Measurements from ENCODE around the gene UNC13B.

The UNC13B gene

DNA sequence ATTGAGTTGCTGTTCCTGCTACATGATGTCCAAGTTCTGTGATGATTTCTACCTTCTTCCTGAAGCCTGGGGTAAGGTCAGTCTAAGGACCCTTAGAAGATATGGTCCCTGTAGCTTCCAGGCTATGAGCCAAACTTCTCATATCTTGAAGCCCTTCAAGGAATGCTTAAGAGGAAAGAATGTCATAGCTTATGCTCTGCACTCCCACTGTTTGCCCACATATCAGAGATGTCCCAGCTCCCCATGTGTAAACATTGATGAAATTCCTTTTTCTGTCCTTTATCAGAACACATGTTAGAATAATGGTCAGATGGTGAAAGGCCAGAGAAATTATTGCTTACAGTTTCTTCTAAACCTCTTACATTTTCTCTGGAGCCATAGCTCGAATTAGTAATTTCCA lies 286.7 kb downstream of the UNC13B start:
- ChIA-PET POLR2A (no interaction called here), CTCF (no interaction called here)

DNA sequence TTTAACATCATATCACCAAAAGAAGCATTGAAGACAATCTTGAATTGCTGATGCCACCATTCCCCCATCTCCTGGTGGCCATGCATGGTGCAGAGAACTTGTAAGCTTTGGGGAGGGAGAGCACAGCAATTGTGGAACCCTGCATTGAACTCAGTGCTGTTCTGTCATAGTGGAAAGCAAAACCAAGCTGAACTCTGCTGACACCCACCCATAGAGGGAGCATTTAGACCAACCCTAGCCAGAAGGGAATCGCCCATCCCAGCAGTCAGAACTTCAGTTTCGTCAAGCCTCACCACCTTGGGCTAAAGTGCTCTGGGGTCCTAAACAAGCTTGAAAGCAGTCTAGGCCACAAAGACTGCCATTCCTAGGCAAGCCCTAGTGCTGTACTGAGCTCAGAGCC lies 290.7 kb downstream of the UNC13B start:
- POLR2A ChIA-PET: no interaction called here
- CTCF ChIA-PET: no interaction called here
- no peak for TF ChIP-seq ELF4 (IDR thresholded peaks at IDR 0.05)
- TF ChIP-seq SP1 (IDR thresholded peaks at IDR 0.05): no peak
- TF ChIP-seq TARDBP (IDR thresholded peaks at IDR 0.05): no peak
- no peak for TF ChIP-seq LEF1 (IDR thresholded peaks at IDR 0.05; ENCODE audit: borderline replicate concordance)
- TF ChIP-seq ZNF384 (IDR thresholded peaks at IDR 0.05): no peak
- no peak for TF ChIP-seq L3MBTL2 (conservative IDR thresholded peaks at IDR 0.05)
- TF ChIP-seq ARNT (IDR thresholded peaks at IDR 0.05): no peak
- no peak for TF ChIP-seq FOXK2 (IDR thresholded peaks at IDR 0.05)
- no peak for TF ChIP-seq HDGF (IDR thresholded peaks at IDR 0.05; ENCODE audit: borderline replicate concordance)
- TF ChIP-seq FOXM1 (IDR thresholded peaks at IDR 0.05; ENCODE audit: borderline replicate concordance): no peak
- no peak for TF ChIP-seq BHLHE40 (IDR thresholded peaks at IDR 0.05; ENCODE audit: borderline replicate concordance)
- TF ChIP-seq, protein P1, sequence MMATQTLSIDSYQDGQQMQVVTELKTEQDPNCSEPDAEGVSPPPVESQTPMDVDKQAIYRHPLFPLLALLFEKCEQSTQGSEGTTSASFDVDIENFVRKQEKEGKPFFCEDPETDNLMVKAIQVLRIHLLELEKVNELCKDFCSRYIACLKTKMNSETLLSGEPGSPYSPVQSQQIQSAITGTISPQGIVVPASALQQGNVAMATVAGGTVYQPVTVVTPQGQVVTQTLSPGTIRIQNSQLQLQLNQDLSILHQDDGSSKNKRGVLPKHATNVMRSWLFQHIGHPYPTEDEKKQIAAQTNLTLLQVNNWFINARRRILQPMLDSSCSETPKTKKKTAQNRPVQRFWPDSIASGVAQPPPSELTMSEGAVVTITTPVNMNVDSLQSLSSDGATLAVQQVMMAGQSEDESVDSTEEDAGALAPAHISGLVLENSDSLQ (IDR thresholded peaks at IDR 0.05): no peak
- TF ChIP-seq CTBP1 (IDR thresholded peaks at IDR 0.05; ENCODE audit: borderline replicate concordance): no peak
- TF ChIP-seq SUZ12 (IDR thresholded peaks at IDR 0.05): no peak
- no peak for TF ChIP-seq NFRKB (IDR thresholded peaks at IDR 0.05)
- no peak for TF ChIP-seq FOXA1 (IDR thresholded peaks at IDR 0.05)
- DNase-seq (ENCODE audit: extremely low spot score): no peak

More for the DNA sequence above, 286.7 kb downstream of the UNC13B start:
- TF ChIP-seq TARDBP (IDR thresholded peaks at IDR 0.05) (no peak), NFRKB (IDR thresholded peaks at IDR 0.05) (no peak), LEF1 (IDR thresholded peaks at IDR 0.05; ENCODE audit: borderline replicate concordance) (no peak), ZNF384 (IDR thresholded peaks at IDR 0.05) (no peak), ELF4 (IDR thresholded peaks at IDR 0.05) (no peak), L3MBTL2 (conservative IDR thresholded peaks at IDR 0.05) (no peak), FOXK2 (IDR thresholded peaks at IDR 0.05) (no peak), CTBP1 (IDR thresholded peaks at IDR 0.05; ENCODE audit: borderline replicate concordance) (no peak), ARNT (IDR thresholded peaks at IDR 0.05) (no peak), HDGF (IDR thresholded peaks at IDR 0.05; ENCODE audit: borderline replicate concordance) (no peak), BHLHE40 (IDR thresholded peaks at IDR 0.05; ENCODE audit: borderline replicate concordance) (no peak)
- TF ChIP-seq, protein P1 (IDR thresholded peaks at IDR 0.05): no peak
- no peak for DNase-seq (ENCODE audit: extremely low spot score)

DNA sequence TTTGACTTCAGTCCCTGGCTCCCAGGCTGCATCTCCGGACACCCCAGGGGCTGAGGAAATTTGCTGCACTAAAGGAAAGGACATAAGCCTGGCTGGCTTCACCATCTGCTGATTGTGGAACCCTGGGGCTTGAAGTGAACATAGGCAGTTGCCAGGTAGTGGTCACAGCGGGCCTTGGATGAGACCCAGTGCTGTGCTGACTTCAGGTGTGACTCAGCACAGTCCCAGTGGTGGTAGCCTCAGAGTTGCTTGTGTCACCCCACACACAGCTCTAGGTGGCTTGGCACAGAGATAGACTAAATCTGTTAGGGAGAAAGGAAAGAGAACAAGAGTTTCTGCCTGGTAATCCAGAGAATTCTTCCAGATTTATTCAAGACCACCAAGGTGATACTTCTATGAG lies 292.0 kb downstream of the UNC13B start:
- no peak for DNase-seq (ENCODE audit: extremely low spot score)
- ChIA-PET POLR2A (no interaction called here), CTCF (no interaction called here)
- TF ChIP-seq FOXM1 (IDR thresholded peaks at IDR 0.05; ENCODE audit: borderline replicate concordance) (no peak), CTBP1 (IDR thresholded peaks at IDR 0.05; ENCODE audit: borderline replicate concordance) (no peak), HDGF (IDR thresholded peaks at IDR 0.05; ENCODE audit: borderline replicate concordance) (no peak), ZNF384 (IDR thresholded peaks at IDR 0.05) (no peak), ARNT (IDR thresholded peaks at IDR 0.05) (no peak), BHLHE40 (IDR thresholded peaks at IDR 0.05; ENCODE audit: borderline replicate concordance) (no peak), ELF4 (IDR thresholded peaks at IDR 0.05) (no peak), SUZ12 (IDR thresholded peaks at IDR 0.05) (no peak), L3MBTL2 (conservative IDR thresholded peaks at IDR 0.05) (no peak)
